ENCODE results near the gene LIMS3.
"Not testable (repeated sequence)": the region's sequence is repeated elsewhere in the genome, so short reads cannot be mapped to it uniquely, and the experiment has no call there.

Gene LIMS3

GRCh38 chr2:109898462-109899336 is at the start of gene LIMS3:
TSS of gene LIMS3 (plus strand) at chr2:109898688. CDS start at chr2:109898729, 41 bp downstream.
- DNase-seq: not testable (repeated sequence)

- DNase-seq: not testable (repeated sequence)
Measured at GRCh38 chr2:109871129-109871751, 27.2 kb upstream of the LIMS3 start.

DNA sequence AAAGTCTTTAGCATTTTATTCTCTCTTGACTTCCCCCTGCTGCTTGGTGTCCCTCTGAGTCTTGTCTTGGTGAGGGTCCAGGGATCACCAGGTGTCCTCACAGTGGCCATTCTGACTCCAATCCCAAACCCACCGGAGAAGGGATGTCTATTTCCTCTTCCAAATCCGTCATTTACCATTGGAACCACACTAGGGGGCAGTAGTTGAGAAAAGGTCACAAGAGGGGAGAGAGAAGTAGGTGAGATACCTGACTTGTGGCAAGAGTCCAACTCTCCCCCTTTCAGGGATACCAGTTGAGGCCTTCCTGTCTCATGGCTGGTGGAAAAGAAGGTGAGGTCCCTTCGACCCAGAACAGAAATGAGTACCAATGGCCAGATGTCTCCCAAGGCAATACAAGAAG is 21.9 kb upstream of the LIMS3 start:
- DNase-seq: not testable (repeated sequence)

- not testable (repeated sequence) for DNase-seq
Measured at GRCh38 chr2:109882112-109882511, 16.4 kb upstream of the LIMS3 start.

GRCh38 chr2:109888414-109888813 is 10.1 kb upstream of the LIMS3 start:
- not testable (repeated sequence) for DNase-seq

GRCh38 chr2:109889909-109890308 is 8.6 kb upstream of the LIMS3 start:
- DNase-seq: not testable (repeated sequence)

DNA sequence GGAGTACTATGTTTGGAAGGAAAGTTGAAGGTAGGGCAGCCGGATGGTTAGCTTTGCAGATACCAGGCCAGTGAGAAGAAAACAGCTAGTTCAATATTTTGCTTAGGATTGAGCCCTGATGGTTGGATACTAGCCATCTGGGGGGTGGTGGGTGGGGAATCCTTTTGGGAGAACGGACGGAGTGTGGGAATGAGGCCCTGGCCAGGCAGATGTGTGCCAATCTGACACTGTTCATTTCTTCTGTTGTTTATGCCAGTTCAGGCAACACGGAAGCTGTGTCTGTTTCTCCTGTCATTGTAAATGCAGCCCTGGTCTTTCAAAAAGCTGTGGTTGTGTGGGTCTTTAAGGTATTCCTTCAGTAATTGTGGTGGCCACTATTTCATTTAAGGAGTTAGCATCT is 7.5 kb upstream of the LIMS3 start:
- not testable (repeated sequence) for DNase-seq

- DNase-seq: not testable (repeated sequence)
Measured at GRCh38 chr2:109893736-109894135, 4.8 kb upstream of the LIMS3 start.

DNA sequence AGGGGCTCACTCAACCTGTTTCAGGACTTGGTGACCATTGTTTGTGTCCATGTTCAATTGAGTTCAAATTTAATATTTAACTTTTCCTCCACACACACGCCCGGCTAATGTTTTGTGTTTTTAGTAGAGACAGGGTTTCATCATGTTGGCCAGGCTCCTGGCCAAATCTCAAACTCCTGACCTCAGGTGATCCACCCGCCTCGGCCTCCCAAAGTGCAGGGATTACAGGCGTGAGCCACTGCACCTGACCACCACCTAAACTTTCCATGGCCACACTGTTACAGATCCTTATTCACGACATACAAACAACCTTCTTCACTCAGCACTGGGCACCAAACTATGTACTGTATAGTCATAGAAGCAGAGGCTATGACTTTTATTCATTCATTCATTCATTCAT is 4.3 kb upstream of the LIMS3 start:
- not testable (repeated sequence) for DNase-seq

DNA sequence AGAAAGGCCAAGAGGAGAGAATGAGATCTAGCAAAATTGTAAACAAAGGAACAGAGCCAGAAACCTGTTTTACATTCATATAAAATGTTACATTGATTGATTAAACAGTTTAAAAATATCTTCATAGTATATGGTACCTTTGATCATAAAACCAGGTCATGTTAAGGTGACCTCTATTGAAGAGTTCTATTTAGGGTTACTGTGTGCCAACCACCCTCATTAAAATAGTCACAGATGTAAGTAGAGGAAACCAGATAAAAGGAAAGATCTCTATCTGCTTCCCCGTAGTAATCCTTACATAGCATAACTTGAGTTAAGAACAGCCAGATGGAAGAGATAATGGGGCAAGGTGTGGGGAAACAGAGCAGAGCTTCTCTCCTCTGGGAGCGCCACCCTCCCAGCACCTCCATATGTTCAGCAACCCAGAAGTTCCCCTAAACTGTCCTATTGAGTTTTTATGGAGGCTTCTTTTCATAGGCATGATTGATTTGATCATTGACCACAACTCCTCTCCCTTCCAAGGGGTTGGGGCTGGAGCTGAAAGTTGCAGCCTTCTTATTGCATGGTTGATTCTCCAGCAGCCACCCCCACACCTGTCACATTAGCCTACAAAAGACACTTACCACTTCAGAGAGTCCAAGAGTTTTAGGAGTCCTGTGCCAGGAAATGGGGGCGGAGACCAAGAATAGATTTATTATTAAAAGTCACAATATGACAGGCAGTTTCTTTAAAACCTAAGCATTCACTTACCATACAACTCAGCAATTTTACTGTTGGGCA is 3.2 kb upstream of the LIMS3 start:
- DNase-seq: not testable (repeated sequence)

GRCh38 chr2:109896212-109896611 is 2.3 kb upstream of the LIMS3 start:
- not testable (repeated sequence) for DNase-seq

DNA sequence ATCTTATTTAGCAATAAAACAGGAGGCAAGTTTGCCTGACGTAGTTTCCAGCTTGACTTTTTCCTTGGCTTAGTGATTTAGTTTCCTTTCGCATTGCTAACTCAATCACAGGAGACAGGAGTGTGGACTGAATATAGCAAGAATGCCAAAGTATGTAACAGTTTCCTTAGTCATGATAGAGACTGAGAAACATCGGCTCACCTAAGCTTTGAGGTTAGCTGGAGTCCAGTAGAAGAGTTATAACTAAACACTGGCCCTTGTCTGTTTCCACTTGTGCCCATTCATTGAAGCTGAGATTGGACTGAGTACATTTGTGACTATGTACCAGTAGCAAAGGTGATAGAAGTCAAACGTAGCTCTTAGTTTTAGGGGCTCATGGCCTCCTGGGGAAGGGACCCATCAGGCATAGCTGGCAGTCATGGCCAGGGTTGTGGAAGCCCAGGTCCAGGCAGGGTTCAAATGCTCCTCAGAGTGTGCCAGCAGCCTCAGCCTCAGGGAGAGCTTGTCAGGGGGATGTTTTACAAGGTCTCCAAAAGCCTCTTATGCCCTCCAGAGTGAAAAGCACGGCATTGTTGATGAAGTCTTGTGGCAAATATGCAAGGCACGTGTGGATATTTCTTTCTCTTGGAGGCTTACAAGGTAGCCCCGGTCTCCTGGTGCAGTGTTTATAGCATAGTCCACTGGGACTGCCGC is 573 bp upstream of the LIMS3 start:
- DNase-seq: not testable (repeated sequence)

DNA sequence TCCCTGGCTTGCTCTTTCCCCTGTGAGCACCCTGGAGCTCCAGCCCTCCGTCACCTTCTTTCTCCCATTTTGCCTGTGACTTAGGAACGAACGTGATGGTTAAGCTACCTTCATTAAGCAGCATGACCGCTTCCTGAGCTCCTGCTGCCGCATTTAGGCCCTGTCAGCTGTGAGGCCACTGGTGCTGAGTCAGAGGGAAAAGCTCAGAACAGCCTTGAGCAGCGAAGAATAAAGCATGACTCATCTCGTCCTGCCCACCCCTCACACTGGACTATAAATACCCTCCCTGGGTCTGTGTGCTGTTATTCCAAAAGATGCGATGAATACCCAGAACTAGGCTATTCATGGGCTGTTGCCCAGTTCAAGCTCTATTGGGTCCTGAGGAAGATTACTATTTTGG is 7.3 kb downstream of the LIMS3 start:
- DNase-seq: not testable (repeated sequence)

GRCh38 chr2:109908626-109909025 is 10.1 kb downstream of the LIMS3 start:
- DNase-seq: not testable (repeated sequence)

GRCh38 chr2:109910789-109911188 is 12.3 kb downstream of the LIMS3 start:
- not testable (repeated sequence) for DNase-seq

GRCh38 chr2:109913911-109914310 is 15.4 kb downstream of the LIMS3 start:
- DNase-seq: not testable (repeated sequence)

GRCh38 chr2:109914552-109914951 is 16.1 kb downstream of the LIMS3 start:
- not testable (repeated sequence) for DNase-seq

DNA sequence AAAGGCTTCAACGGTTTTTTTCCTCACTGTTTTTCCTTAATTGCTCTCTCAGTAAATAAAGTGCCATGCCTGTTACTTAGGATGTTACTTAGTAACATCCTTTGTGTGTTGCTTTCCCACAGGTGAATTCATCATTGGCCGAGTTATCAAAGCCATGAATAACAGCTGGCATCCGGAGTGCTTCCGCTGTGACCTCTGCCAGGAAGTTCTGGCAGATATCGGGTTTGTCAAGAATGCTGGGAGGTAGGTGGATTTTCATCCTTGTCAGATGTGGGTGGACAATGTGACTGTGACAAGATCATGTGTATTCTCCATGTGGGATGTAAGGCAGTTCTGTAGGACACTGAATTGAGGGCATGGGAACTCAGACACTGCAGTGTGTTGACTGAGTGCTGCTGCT is 17.3 kb downstream of the LIMS3 start:
- not testable (repeated sequence) for DNase-seq

- not testable (repeated sequence) for DNase-seq
Measured at GRCh38 chr2:109920162-109920561, 21.7 kb downstream of the LIMS3 start.

DNA sequence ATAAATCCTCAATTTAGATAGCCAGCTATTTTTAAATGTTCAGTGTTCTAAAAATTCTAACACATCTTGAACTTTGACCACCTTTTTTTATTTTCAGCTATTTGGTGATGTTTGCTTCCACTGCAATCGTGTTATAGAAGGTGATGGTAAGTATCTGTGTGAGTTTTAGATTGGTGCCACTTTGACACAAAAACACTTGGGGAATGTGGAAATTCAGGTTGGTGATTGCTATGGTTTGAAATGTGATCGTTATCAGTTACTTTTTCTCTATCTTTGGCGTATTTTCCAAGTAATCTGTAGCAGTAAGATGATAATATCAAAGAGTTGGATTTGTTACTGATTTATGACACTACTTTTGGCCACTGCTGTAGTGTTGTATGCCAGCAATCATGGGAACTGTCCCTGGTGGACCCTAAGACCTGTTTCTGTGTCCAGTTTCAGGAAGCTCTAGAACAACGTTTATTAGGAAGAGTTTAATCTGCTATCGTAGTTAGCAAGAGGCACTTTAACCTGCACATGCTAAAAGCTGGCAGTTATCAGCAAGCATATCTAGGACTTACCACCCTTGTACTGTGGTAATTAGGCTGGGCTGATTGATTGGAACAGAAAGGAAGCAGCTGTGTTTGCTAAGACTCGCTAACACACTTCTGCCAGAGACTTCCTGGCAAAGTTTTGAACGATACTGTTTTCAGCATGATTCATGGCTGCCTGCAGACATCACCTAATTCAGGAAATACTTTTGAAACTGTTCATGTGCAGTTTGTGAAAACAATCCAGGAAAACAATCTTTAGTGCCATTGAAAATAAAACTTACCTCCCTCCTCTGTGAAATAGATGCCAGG is 23.3 kb downstream of the LIMS3 start:
- DNase-seq: not testable (repeated sequence)

DNA sequence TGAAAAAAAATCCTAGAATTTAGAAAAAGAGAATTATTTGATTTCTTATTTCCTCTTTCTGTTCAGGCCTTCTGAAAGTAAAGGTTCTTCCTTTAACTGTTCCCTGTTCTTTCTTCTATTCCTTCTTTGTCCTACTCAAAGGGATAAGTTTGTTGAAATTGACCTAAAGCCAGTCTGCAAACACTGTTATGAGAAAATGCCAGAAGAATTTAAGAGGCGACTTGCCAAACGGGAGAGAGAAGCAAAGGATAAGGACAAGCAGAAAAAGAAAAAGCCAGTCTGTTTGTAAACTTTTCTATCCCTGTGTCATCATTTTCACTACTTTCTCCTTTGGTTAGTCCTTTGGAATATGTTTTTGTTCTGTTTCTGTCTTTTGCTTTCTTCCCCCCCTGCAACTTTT is 26.0 kb downstream of the LIMS3 start:
- not testable (repeated sequence) for DNase-seq

- not testable (repeated sequence) for DNase-seq
Measured at GRCh38 chr2:109927803-109928202, 29.3 kb downstream of the LIMS3 start.
